ENCODE data around the gene MAP2K3.

MAP2K3 gene

DNA sequence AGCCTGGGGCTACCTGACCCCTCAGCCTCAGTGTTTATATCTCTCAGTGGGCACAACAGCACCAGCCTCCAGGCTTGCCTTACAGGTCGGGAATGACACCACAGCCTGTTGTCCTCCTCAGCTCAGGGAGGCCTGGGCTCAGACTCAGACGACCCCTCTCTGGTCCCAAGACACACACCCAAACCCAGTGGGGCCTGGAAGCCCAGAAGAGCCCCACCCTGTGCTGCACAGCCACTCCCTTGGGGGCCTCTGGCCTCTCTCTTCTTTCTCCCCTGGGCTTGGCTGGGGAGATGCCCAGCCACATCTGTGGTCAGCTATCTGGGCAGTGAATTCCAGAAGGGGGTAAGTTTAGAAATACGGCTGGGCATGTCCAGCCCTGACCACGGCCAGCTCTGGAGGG, 33.7 kb upstream of the MAP2K3 start:
- no peaks in the 10 kb centered on the region for H3K9me3 ChIP-seq (ENCODE audit: low read depth, low read length)
- no peaks in the 10 kb centered on the region for H3K36me3 ChIP-seq (ENCODE audit: insufficient read depth, low read length)
- no peak overlapping the region for H3K9ac ChIP-seq (ENCODE audit: insufficient read length)
- TF ChIP-seq FOXP2 (optimal IDR thresholded peaks at IDR 0.05; ENCODE audit: control extremely low read depth, extremely low read length, insufficient read depth) (no peak), EZH2 (IDR thresholded peaks at IDR 0.05) (no peak), POLR2AphosphoS5 (IDR thresholded peaks at IDR 0.05; ENCODE audit: borderline replicate concordance, low read depth, low read length) (no peak)
- no peak overlapping the region for H3K27ac ChIP-seq
- no peak overlapping the region for H3K4me3 ChIP-seq
- DNase-seq (ENCODE audit: low read depth, low spot score) = no peak

DNA sequence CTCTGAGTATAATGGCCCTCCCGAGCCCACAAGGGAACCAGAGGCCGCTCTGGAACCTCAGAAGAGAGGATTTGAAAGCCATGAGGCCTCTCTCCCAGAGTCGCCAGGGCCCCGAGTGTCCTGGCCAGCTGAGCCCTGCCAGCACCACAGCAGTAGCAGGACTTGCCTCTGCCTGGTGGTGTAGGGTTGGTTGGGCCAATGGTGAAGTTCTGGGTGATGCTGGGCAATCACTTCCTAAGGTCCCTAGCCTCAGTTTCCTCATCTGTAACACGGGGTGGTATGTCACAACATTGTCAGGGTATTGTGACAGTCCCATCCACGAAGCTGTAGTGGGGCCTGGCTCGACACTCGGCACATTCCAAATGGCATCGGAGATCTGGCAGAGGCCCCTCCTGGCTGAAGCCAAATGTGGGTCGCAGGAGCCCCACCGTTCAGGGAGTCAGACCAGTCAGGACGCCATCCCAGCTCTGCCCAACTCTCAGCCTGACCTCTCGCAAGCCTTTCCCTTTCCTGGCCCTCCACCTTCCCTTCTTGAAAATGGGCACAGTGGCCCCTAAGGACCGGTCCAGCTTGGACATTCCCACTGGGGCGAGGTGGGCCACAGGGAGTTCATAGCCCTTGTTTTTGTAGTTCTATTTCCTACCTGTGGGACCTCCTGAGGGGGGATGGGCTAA, 33.0 kb upstream of the MAP2K3 start:
- DNase-seq (ENCODE audit: low read depth, low spot score) = no peak
- Histone ChIP-seq H3K4me3 (no peak overlapping the region), H3K9ac (ENCODE audit: insufficient read length) (no peak overlapping the region), H3K27ac (no peak overlapping the region), H3K36me3 (ENCODE audit: insufficient read depth, low read length) (no peaks in the 10 kb centered on the region), H3K9me3 (ENCODE audit: low read depth, low read length) (no peaks in the 10 kb centered on the region)
- TF ChIP-seq POLR2AphosphoS5 (IDR thresholded peaks at IDR 0.05; ENCODE audit: borderline replicate concordance, low read depth, low read length) (no peak), EZH2 (IDR thresholded peaks at IDR 0.05) (no peak), FOXP2 (optimal IDR thresholded peaks at IDR 0.05; ENCODE audit: control extremely low read depth, extremely low read length, insufficient read depth) (no peak)

DNA sequence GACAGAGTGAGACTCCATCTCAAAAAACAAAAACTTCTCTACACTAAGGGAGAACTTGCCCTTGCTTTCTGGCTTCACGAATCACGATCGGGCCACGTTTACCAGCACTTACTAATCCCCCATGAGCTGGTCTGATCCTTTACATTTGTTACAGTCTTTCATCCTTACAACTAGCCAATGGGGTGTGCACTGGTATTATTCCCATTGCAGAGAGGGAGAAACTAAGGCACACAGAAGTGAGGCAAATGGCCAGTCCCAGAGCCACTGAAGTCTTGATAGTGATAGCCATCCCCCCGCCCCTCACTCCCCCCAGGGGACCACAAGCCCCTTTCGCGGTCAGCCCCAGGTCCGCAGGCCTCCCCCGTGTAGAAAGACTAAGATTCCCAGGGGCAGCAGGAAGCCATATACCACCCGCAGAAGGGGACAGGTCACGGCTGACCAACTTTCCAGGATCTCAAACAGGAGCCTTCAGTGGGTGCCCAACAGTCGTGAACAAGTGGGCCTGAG, 32.2 kb upstream of the MAP2K3 start:
- Histone ChIP-seq H3K27ac (no peak overlapping the region), H3K36me3 (ENCODE audit: insufficient read depth, low read length) (no peaks in the 10 kb centered on the region)
- TF ChIP-seq EZH2 (IDR thresholded peaks at IDR 0.05) (no peak), POLR2AphosphoS5 (IDR thresholded peaks at IDR 0.05; ENCODE audit: borderline replicate concordance, low read depth, low read length) (no peak), FOXP2 (optimal IDR thresholded peaks at IDR 0.05; ENCODE audit: control extremely low read depth, extremely low read length, insufficient read depth) (no peak)

DNA sequence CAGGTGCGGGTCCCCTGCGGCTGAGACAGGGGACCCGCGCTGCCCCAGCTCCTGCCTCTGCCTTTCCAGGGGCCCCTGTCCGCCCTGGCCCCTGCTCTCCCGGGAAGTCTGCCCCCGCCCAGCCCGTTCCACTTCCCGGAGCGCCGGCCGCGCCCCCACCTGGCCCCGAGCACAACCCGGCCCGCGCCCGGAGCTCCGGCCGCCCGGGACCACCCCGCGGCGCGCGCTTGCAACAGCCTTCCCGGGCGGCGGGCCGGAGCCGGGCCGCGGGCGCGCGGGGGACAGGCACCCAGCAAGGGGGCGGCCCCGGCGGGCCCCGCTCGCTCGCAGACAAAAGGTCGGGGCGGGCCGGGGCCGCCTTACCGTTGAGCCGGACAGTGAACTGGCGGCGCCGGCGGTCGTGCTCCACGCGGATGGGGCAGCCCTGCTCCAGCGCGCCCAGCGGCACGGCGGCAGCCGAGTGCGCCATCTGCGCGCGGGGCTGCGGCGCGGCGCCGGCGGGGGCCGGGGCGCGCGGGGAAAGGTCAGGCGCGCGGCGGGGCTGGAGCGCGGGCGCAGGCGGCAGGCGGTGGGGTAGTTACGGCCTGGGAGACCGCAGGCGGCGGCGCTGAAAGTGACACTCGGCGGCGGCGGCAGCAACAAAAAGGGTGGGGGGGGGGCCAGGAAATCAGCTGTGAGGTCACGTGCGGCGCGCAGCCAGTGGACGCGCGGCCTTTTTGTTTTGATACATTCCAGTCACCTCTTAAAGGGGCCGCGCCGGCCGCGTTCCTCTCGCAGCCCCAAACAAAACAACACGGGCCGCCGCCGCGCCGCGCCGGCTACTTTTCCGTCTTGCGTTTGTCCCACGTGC, 31.5 kb upstream of the MAP2K3 start, which contains the start of gene NATD1:
Gene NATD1 (minus strand): TSS at position 615 of the 850 bp plus-strand sequence. CDS start 146 bp downstream, at position 469.
- H3K36me3 ChIP-seq (ENCODE audit: insufficient read depth, low read length) = no peaks in the 10 kb centered on the region
- H3K27ac ChIP-seq = no peak within 1 kb of the TSS
- H3K4me3 ChIP-seq = peak within 1 kb of the TSS; percentile 79
- no peaks in the 10 kb centered on the region for H3K9me3 ChIP-seq (ENCODE audit: low read depth, low read length)
- H3K9ac ChIP-seq (ENCODE audit: insufficient read length) = peak within 1 kb of the TSS; percentile 16
- TF ChIP-seq POLR2AphosphoS5 (IDR thresholded peaks at IDR 0.05; ENCODE audit: borderline replicate concordance, low read depth, low read length) = no peak
- TF ChIP-seq FOXP2 (optimal IDR thresholded peaks at IDR 0.05; ENCODE audit: control extremely low read depth, extremely low read length, insufficient read depth) = no peak
- no peak for TF ChIP-seq EZH2 (IDR thresholded peaks at IDR 0.05)
- no peak for DNase-seq (ENCODE audit: low read depth, low spot score)

More for the DNA sequence above, 32.2 kb upstream of the MAP2K3 start:
- no peak overlapping the region for H3K9ac ChIP-seq (ENCODE audit: insufficient read length)
- H3K9me3 ChIP-seq (ENCODE audit: low read depth, low read length) = no peaks in the 10 kb centered on the region
- DNase-seq (ENCODE audit: low read depth, low spot score) = no peak
- peak overlapping the region; percentile 54 for H3K4me3 ChIP-seq

DNA sequence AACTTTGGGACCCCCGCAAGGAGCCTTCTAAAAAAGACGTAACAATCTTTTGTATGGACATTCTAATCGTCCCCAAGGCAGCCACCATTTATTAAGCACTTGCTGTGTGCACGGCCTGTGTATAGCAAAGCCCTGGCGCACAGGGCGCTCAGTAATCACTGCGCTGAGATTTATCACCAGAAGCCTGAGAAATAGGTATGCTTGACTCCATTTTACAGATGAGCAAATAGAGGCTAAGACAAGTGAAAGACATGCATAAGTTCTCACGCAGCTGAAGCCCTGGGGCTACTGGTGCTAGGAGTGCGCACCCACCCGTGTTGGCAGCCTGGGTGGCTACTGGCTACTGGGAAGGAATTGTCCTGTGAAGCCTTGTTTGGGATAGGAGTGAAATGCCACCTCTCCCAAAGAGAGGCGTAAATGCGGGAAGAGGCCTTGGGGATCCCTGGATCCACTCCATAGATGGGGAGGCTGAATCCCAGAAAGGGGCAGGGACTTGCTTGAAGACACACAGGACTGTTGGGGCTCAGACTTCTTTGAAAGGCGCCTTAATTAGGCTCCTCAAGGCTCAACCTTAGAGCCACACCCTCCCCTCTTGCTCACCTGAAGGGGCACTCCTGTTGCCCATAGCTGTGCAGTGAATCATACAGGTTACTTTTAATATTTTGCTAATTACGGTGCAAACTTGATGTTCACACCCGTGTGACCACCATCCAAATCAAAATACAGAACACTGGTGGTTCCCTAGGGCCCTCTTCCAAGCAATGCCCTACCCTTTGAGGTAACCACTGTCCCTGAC, 30.7 kb upstream of the MAP2K3 start:
- H3K9ac ChIP-seq (ENCODE audit: insufficient read length) = peak overlapping the region; percentile 16
- H3K27ac ChIP-seq = no peak overlapping the region
- peak overlapping the region; percentile 79 for H3K4me3 ChIP-seq
- no peaks in the 10 kb centered on the region for H3K9me3 ChIP-seq (ENCODE audit: low read depth, low read length)
- no peaks in the 10 kb centered on the region for H3K36me3 ChIP-seq (ENCODE audit: insufficient read depth, low read length)
- DNase-seq (ENCODE audit: low read depth, low spot score) = no peak
- TF ChIP-seq EZH2 (IDR thresholded peaks at IDR 0.05) (no peak), FOXP2 (optimal IDR thresholded peaks at IDR 0.05; ENCODE audit: control extremely low read depth, extremely low read length, insufficient read depth) (no peak), POLR2AphosphoS5 (IDR thresholded peaks at IDR 0.05; ENCODE audit: borderline replicate concordance, low read depth, low read length) (no peak)

DNA sequence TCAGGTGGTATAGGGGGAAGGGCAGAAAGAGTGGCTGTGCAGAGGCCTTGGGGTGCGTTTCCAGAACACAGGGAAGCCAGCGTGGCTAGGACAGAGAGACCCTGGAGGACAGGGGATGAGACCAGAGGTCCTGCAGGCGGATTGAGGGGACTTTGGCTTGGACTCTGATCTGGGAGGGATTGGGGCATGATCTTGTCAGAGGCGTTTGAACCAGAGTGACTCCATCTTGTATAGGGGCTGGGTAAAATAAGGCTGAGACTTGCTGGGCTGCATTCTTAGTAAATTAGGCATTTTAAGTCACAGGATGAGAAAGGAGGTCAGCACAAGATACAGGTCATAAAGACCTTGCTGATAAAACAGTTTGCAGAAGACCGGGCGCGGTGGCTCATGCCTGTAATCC, 25.9 kb upstream of the MAP2K3 start:
- no peak overlapping the region for H3K9ac ChIP-seq (ENCODE audit: insufficient read length)
- no peaks in the 10 kb centered on the region for H3K36me3 ChIP-seq (ENCODE audit: insufficient read depth, low read length)
- H3K27ac ChIP-seq = no peak overlapping the region
- no peak for DNase-seq (ENCODE audit: low read depth, low spot score)
- no peak overlapping the region for H3K4me3 ChIP-seq
- H3K9me3 ChIP-seq (ENCODE audit: low read depth, low read length) = no peaks in the 10 kb centered on the region
- TF ChIP-seq FOXP2 (optimal IDR thresholded peaks at IDR 0.05; ENCODE audit: control extremely low read depth, extremely low read length, insufficient read depth) = no peak
- no peak for TF ChIP-seq EZH2 (IDR thresholded peaks at IDR 0.05)
- no peak for TF ChIP-seq POLR2AphosphoS5 (IDR thresholded peaks at IDR 0.05; ENCODE audit: borderline replicate concordance, low read depth, low read length)

DNA sequence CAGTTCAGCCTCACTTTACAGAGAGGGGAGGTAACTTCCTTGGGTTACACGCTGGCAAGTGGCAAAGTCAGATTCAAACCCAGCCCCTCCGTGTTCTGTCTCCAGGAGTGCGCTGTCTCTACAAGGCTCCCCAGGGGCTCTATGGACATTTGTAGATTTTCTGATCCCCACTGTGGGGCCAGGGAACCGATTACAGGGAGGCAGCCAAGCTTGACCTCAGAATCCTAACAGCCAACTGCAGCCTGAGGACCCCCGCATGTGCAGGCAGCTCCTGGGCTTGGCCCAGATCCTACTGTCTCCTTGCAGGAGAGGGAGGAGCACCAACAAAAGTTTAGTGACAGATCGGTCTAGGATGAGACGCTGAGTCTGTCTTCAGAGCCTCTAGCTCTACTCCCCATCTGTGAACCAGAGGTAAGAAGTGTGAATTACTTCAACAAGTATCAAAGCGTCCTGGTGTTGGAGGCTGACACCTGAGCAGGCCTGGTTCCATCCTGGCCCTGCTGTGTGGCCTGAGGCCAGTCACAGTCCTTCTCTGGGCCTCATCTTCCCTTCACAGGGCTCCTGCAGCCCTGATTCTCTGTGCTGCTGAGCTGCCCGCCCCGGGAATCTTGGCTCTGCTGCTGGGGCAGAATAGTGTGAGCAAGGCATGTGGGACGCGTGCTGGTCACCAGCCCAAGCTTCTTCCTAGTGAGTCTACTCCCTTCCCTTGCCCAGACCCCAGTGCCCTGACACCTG, 22.1 kb upstream of the MAP2K3 start:
- no peaks in the 10 kb centered on the region for H3K9me3 ChIP-seq (ENCODE audit: low read depth, low read length)
- no peak overlapping the region for H3K9ac ChIP-seq (ENCODE audit: insufficient read length)
- TF ChIP-seq FOXP2 (optimal IDR thresholded peaks at IDR 0.05; ENCODE audit: control extremely low read depth, extremely low read length, insufficient read depth) (no peak), EZH2 (IDR thresholded peaks at IDR 0.05) (no peak), POLR2AphosphoS5 (IDR thresholded peaks at IDR 0.05; ENCODE audit: borderline replicate concordance, low read depth, low read length) (no peak)
- no peaks in the 10 kb centered on the region for H3K36me3 ChIP-seq (ENCODE audit: insufficient read depth, low read length)
- no peak overlapping the region for H3K27ac ChIP-seq
- H3K4me3 ChIP-seq = no peak overlapping the region
- DNase-seq (ENCODE audit: low read depth, low spot score) = no peak
